GM19238 (cell line): ENCODE results near the gene POR.

ENCODE experiments used
- DNase-seq: peaks from one replicate; pipeline ENCODE4 v3.0.0; 2011; ENCODE audit warnings: low spot score; ENCODE audit not compliant: insufficient read length

The POR gene

DNA sequence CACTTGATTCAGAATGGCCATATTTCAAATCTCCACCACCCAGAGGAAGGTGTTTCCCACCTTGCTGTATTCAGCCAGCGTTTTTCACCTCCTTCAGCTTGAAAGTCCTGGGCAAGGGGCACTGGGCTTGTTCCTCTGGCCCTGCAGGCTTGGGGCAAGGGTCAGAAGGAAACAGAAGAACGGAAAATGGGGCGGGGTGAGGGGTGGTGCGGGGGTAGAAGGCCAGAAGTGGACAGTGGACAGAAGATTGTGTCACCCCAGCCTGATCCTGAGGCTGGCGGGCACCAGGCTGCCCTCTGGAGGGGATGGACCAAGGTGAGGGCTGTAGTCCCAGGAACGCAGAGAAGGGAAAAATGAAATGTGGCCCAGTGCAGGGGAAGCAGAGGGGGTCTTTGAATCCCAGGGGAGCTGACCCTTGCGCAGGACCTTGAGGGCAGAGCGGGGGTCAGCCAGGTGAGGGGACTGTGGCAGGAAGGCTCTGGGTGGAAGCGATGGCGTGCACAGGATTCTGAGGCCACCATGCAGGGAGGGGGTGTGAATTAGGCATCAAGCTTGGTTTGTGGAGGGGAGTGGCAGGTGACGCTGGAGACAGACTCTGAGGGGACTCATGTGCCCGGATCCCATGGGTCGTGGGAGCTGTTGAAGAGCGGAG is 56.5 kb downstream of the POR start:
- no peak for DNase-seq

DNA sequence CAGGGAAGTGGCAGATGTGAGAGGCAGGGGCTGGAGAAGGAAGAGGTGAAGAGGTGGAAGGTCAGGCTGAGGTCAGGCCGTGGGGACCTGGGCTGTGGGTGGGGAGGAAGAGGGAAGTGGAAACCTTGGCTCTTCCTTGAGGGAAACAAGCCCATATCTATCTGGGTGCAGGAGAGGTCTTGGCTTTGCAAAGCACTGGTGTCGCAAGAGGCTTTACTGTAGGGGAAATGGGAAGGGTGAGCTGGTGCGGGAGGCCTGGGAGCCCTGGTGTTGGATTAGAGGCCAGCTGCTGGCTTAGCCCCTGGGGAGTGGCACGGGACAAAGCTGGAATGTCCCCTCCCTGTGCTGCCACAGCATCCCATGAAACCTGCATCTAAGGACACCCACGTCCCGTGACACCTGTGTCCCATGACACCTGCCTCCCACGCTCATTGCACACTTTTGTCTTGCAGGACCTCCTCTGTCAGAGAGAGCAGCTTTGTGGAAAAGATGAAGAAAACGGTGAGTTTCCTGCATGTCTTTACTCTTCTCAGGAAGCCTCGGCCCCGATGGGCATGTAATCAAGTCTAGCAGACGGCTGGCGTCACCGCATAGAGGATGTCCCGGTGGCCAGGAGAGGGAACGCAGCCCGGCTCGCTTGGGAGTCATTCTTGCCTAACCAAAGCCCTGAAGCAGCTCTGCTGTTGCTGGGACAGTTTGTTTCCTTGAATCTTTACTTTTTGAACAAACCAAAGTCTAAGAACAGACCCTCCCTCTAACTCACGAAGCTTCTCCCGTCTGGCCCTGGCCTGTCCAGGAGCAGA is 57.2 kb downstream of the POR start:
- no peak for DNase-seq

DNA sequence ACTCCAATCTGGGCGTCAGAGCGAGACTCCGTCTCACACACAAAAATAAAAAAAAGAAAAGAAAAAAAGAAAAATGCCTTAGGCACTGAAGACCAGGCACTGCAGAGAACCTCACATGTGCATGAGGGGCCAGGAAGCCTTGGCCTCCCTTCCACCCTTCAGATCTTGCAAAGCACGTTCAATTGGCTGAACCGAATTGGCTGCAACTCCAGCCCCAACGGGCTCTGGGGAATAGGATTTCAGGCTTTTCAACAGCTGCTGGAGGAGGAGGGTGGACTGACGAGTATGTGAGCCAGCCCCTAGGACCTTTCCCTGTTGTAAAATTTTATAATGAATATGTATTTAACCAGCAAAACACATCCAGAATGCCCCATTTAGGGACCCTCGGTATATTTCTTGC is 62.8 kb downstream of the POR start:
- DNase-seq = no peak

DNA sequence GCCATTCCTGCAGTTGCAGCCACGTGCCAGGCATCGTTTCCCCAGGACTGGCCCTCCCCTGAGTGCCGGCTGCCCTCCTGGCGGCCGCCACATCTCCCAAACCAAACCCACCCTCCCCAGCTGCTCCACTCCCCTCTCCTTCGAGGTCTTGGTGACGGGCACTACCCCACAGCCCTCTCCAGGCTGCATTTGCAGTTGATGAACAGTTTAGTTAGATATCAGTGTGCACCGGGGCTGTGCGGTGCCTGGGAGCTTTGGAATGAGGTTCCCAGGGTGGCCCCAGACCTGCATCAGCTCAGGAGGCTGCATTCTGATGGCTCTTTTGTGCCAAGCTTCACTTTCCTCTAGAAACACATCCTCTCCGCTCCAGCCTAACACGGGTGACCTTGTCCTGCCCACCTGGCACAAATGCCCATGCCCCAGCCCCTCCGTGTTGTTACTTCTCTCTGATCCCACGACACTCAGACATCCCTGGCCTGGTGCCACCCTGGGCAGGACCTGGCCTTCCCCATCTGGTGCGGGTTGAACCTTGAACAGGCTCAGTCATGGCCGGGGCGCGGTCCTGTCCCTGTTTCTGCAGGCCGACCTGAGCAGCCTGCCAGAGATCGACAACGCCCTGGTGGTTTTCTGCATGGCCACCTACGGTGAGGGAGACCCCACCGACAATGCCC is 64.9 kb downstream of the POR start:
- no peak for DNase-seq

DNA sequence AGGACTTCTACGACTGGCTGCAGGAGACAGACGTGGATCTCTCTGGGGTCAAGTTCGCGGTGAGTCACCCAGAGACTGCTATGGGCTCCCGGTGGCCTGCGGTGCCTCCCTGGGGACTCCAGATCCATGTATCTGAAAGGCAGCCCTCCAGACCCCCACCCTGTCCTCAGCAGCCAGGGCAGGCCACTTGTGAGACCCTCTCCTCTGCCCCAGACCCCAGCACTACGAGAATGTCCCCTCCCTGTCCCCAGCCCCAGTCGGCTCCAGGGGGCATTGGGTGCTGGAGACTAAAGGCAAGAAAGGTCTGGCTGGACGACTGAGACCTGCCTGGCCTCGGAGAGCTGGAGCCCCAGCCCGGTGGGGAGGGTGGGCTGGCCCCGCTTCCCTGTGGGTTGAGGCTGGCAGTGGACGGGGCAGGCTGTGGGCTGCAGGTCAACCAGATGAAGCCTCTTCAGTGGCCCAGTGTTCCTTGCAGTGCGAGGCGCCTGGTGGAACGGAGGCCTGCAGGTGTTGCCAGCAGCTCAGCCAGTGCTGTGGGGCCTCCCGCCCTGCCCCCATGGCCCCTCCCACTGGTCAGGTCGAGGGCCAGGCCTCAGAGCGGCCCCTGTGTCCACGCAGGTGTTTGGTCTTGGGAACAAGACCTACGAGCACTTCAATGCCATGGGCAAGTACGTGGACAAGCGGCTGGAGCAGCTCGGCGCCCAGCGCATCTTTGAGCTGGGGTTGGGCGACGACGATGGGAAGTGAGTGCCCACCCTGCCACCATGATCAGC is 65.7 kb downstream of the POR start:
- no peak for DNase-seq

DNA sequence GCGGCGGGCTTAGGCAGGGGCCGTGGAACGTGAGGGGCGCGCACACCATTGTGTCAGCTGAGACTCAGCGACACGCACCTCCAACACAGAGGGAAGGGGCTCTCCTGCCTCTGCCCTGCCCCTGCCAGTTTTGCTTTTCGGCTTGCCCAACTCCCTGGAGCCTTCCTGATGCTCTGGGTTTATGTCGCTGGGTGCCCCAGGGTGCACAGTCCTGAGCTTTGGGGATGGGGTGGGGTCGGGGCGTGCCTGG is 66.2 kb downstream of the POR start:
- DNase-seq = no peak

DNA sequence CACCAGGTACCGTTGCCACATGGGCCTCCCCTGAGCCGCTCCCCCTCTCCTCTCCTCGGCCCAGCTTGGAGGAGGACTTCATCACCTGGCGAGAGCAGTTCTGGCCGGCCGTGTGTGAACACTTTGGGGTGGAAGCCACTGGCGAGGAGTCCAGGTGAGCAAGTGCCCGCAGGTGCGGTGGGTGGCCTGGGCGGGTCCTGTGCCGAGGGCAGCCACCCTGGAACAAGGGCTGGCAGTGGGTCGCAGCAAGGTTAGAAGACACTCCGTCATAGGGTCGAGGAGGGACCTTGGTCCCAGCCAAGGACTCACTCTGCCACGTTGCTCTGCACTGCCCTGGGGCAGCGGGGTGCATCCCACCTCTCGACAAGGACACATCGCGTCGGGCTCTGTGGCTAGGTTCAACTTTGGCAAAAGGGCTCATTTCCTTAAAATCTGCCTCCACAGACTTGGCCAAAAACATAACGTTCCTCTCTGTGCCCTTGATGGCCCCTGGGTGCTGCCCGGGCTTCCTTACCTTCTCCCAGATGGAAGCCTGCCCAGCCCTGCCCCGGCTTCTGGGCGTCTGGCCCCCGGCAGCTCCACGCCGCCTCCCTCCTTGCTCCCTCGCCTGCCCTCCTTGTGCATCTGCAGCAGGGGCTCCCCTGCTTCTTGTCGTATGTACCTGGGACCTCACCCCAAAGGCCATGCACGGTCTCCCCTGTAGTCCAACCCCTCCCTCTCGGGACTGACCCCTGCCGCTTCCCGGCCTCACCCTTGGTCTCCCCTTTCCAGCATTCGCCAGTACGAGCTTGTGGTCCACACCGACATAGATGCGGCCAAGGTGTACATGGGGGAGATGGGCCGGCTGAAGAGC is 66.7 kb downstream of the POR start:
- no peak for DNase-seq

DNA sequence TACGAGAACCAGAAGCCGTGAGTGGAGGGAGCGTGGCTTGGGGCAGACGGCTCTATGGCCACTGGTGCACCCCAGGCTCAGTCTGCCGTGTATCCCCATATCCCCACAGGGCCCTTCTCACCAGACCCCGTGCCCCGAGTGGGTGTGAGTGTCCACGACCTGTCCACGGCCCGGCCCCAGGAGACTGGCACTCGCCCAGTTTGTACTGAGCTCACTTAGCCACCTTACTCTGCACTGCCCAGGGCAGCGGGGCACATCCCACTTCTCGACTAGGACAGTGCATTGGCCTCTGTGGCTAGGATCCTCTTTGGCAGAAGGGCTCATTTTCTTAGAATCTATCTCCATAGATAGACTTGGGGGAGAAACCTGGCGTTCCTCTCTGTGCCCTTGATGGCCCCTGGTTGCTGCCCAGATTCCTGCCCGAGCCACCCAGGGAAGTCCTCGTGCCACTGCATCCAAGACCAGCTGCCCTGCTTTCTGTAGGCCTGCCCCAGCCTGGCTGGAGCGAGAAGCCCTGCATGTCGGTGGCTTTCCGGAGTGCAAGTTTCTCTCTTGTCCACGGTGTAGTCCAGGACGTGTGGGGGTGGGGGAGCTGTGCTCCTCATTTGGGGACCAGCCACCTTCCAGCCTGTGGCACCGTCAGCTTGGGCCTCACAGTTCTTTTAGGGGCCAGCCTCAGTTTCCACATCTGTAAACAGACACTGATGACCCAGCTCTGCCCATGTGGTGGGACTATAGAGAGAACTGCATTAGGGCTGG is 67.5 kb downstream of the POR start:
- DNase-seq = no peak

DNA sequence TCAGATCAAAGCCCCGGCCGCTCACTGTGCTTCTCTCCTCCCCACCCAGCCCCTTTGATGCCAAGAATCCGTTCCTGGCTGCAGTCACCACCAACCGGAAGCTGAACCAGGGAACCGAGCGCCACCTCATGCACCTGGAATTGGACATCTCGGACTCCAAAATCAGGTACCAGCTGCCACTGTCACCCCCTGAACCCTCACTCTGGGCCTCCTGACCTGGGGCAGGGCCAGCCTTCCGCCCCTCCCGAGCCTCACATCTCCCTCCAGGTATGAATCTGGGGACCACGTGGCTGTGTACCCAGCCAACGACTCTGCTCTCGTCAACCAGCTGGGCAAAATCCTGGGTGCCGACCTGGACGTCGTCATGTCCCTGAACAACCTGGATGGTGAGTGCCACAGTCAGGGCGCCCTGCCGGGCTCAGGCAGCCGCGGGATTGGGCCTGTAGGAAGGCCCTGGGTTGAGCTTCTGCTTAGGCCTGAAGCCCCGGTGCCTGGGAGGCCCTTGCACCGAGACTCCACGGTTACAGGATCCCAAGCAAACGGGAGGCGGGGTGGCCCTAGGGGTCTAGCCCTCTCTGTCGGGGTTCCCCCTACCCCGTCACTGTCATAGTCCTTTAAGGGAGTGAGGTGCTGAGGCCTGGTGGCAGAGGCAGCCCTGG is 68.6 kb downstream of the POR start:
- DNase-seq = no peak

DNA sequence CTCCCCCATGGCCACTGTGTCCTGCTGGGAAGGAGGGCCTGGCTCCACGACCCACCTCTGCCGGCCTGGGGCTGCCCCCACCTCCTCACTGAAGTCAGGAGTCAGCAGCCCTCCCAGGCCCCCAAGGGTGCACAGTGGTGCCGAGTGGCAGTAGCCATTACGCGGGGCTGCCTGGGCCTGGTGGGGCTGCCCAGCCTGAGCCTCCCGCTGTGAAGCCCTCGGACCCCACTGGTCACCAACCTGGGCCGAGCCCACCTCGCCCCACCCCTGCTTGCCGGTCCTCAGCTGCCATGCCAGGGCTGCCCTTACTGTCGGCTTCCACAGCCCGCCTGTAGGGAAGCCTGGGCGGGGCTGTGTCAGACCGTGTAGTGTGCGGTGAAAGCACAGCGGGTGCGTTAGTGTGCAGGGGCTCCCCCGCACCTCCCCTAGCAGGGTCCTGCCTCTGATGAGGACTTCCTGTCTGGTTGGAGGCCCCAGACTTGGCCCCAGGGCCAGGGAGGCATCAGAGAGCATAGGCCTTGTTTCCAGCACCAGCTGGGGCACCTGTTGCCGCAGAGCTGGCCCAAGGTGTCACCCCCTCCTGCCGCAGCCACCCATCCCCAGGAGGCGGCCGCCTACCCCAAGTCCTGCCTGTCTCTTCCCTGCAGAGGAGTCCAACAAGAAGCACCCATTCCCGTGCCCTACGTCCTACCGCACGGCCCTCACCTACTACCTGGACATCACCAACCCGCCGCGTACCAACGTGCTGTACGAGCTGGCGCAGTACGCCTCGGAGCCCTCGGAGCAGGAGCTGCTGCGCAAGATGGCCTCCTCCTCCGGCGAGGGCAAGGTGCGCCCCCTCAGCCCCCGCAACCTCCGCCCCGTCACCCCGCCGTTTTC is 69.4 kb downstream of the POR start:
- no peak for DNase-seq

DNA sequence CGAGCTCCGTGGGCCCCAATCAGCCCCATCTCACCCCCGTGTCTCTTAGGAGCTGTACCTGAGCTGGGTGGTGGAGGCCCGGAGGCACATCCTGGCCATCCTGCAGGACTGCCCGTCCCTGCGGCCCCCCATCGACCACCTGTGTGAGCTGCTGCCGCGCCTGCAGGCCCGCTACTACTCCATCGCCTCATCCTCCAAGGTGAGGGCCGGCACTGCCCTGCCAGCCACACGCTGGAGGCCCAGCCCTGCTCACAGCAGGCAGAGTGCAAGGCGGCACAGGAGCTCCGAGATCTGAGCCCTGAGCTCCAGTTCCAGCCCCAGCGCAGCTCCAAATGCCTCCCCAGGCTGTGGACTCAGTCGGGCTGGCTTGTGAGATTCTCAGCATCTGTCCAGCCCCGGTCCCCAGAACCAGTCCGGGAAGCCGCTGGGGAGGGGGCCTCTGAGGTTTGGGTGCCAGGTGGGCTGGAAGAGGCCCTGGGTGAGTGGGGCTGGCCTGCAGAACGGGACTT is 70.1 kb downstream of the POR start:
- no peak for DNase-seq

DNA sequence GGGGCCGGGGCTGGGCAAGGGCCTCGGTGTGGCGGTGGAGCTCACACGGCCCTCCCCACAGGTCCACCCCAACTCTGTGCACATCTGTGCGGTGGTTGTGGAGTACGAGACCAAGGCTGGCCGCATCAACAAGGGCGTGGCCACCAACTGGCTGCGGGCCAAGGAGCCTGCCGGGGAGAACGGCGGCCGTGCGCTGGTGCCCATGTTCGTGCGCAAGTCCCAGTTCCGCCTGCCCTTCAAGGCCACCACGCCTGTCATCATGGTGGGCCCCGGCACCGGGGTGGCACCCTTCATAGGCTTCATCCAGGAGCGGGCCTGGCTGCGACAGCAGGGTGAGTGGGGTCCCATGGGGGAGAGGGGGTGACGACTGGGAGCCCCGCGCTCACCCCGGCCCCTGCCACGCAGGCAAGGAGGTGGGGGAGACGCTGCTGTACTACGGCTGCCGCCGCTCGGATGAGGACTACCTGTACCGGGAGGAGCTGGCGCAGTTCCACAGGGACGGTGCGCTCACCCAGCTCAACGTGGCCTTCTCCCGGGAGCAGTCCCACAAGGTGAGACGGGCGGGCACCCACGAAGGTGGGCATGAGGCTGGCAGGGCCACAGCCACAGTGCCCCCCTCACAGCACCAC is 70.7 kb downstream of the POR start:
- DNase-seq = no peak

DNA sequence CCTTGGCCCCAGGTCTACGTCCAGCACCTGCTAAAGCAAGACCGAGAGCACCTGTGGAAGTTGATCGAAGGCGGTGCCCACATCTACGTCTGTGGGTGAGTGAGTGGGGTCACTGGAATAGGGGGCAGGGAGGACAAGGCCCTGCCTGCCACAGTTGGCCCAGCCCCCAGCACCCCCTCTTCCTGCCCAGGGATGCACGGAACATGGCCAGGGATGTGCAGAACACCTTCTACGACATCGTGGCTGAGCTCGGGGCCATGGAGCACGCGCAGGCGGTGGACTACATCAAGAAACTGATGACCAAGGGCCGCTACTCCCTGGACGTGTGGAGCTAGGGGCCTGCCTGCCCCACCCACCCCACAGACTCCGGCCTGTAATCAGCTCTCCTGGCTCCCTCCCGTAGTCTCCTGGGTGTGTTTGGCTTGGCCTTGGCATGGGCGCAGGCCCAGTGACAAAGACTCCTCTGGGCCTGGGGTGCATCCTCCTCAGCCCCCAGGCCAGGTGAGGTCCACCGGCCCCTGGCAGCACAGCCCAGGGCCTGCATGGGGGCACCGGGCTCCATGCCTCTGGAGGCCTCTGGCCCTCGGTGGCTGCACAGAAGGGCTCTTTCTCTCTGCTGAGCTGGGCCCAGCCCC is 71.3 kb downstream of the POR start:
- DNase-seq = no peak

DNA sequence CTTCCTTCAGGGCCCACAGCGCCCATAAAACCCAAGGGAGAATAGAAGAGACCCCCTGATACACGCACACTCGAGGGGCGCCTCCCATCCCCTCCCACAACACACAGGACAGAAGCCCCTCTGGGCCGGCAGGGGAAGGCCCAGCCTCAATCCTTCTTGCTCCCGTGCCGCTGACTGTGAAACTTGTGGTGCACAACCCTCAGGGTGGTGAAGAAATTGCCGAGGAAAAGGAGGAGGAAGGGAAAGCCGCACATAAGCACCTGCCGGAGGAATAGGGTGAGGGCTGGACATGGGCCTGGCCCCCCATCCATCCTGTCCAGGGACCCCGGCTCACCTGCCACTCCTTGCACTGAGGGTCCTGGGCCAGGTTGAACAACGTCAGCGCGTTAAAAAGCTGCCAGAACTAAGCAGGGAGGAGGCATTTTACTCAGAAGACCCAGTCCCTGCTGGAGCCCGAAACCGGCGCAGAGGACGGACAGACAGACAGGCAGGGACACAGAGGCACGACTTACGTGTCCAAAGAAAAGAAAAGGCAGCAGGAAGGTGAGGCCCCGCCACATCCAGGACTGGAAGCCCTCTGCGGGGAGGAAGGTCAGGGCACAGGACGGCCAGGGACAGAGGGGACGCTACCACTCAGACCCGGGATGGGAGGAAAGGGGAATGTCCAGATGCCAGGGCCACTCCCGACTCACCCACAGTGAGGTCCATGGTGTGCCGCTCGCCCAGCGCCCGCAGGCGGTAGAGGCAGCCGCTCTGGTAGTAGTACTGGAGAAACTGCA is 72.3 kb downstream of the POR start:
- DNase-seq = no peak

DNA sequence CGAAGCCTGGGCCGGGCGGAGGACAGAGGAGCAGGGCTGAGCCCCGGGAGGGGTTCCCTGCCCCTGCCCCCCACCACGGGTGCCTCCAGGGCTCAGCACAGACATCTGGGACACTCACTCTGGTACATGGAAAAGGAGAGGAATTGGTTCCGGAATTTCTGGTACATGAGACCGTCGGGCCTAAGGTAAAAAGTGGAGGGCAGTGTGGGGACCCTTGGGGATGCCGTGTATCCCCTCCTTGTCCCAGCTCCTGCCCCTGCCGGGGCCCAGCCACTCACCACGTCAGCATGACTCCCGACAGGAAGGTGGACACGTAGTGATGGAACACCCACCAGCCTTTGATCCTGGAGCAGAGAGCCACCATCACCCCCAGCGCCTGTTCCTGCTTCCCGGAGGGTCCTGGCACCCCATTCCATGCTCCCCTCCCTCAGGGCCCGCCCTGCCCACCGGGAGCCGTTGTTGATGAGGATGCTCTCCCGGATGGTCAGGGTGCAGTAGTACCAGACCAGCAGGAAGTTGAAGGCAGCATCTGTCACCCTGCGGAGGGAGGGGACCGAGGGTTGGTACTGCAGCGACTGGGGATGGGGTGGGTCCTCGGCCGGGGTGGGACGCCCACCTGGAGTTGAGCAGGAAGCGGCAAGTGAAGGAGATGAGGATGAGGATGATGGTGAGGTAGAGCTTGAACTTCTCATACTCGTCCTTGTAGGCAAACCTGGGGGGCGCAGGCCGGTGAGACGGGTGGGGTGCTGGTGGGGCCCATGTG is 73.0 kb downstream of the POR start:
- no peak for DNase-seq
